ENCODE measurements around the gene CABCOCO1. TPM values are rescaled to one million over a fixed set of nuclear protein-coding genes. Genes with fewer than 3 reads are reported as not detected.

CABCOCO1 gene, protein sequence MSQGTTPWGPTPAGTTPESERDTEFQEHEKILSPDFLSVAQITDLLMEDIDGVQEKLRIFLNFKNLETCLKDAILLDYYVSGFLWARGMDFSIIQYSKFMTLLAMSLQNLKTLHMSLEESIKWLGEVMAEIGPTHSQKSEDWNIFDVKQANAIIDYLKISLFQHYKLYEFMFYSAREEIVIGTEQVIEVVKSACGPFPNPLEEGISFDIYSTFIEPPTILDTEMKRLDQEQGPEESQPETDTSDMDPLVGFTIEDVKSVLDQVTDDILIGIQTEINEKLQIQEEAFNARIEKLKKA
- not detected for total RNA-seq
- long read RNA-seq: 0 reads

GRCh38 chr10:61662794-61663259, at the start of gene CABCOCO1:
TSS of gene CABCOCO1 (plus strand) at chr10:61662929. CDS start at chr10:61662973, 44 bp downstream.
- DNase-seq (ENCODE audit: missing footprints) (peak; percentile 69), ATAC-seq (peak; percentile 84)
- intact Hi-C loops (cut with DNase I): loop anchor here (10.0 kb wide), 1 partner anchor 172 kb away; no protein-coding TSS in a partner anchor

DNA sequence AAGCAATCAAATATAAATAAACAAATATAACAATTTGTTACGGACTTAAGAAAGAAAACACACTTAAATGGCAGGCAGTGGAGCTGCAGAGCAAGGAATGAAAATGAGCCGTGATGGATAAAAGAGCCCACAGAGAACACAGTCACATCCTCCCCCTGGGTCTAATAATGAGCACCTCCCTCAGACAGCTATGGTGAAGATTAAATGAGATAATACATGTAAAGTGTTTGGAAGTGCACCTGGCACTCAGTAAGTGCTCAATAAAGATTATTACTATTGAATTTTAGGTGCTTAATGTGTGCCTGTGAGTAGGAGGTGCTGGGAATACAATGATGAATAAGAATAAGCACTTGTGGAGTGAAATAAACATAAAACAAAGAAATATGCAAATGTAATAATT, 49.1 kb upstream of the CABCOCO1 start:
- DNase-seq (ENCODE audit: missing footprints): no peak
- intact Hi-C loops (cut with DNase I): no loop called here

DNA sequence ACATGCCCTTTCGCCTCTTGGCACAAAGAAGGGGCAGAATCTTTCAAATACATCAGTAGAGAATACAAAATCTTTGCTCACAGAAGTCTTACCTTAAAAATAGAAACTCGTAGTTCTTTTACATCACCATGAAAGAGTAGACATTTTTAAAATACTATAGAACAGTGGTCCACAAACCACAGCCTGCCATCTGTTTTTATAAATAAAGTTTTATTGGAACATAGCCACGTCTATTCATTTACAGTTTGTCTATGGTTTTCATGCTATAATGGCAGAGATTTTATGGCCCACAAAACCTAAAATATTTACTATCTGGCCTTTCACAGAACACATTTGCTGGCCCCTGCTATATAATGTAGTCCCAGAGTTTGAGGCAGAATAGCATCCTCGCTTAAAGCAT, 46.1 kb upstream of the CABCOCO1 start:
- DNase-seq (ENCODE audit: missing footprints) (no peak), ATAC-seq (no peak)
- intact Hi-C loops (cut with DNase I): no loop called here

More for the DNA sequence above, 49.1 kb upstream of the CABCOCO1 start:
- ATAC-seq: no peak

DNA sequence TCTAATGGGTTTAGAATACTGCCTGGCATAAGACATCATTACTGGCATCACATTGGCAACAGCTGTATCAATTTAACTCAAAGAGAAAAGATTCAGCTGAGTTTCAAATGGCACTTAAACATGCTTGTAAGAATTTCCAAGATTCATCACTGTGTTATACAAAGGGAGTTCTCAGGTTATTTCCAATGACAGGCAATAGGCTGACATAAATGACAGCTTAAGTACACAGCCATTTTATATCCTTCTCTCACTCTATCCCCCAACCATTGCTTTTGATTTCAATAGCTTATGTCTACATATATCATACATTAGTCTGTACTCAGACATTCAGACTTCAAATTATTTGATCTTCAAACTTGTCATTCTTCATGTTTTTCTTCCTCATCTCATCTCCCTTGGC, 45.5 kb upstream of the CABCOCO1 start:
- ATAC-seq: no peak
- DNase-seq (ENCODE audit: missing footprints): no peak
- intact Hi-C loops (cut with DNase I): no loop called here

DNA sequence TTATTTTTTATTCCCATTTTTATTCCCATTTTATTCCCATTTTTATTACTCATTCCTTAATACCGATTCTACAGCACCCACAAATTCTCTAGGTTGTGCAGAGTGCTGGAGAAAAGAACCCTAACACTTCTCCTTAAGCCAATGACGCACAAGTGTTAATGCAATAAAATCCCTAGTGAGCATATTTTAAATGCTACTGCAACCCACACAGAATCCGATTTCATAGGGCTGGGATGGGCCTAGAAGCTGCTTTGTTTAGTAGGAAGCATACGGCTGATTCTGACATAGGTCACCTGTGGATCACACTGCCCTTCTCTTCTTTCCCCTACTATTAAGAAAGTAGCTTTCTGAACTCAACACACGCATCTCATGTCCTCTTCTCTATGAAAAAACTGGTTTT, 45.1 kb upstream of the CABCOCO1 start:
- ATAC-seq: no peak
- intact Hi-C loops (cut with DNase I): no loop called here
- DNase-seq (ENCODE audit: missing footprints): no peak

DNA sequence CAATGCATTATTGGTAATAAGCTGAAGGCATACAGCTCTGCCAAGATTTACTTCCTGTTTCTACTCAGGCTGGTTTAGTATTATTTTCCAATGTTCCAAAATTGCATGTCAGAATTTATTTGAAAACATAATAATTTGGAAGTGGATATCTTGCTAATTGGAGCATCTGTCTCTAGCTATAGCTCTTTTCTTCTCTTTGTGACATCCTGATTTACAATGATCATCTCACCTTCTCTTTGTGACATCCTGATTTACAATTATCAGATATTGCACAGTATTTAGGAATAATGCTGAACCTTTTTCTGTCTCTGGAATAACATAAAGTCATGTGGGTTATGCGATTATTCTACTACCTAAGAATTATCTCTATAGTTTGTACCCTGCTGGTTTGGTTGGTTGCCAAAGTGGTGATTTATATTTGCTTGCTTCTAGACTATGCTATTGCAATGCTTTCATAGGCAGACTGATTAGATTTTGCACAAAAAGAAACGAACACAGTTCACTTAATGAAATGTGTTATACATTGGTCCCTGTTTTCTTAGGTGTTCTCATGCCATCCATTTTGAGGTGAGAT, 44.3 kb upstream of the CABCOCO1 start:
- DNase-seq (ENCODE audit: missing footprints) (no peak), ATAC-seq (no peak)
- intact Hi-C loops (cut with DNase I): no loop called here

- DNase-seq (ENCODE audit: missing footprints) (no peak), ATAC-seq (no peak)
- intact Hi-C loops (cut with DNase I): no loop called here
Observed at GRCh38 chr10:61620506-61620905, 42.2 kb upstream of the CABCOCO1 start.

- ATAC-seq (no peak), DNase-seq (ENCODE audit: missing footprints) (no peak)
- intact Hi-C loops (cut with DNase I): no loop called here
Observed at GRCh38 chr10:61621605-61622051, 41.1 kb upstream of the CABCOCO1 start.

DNA sequence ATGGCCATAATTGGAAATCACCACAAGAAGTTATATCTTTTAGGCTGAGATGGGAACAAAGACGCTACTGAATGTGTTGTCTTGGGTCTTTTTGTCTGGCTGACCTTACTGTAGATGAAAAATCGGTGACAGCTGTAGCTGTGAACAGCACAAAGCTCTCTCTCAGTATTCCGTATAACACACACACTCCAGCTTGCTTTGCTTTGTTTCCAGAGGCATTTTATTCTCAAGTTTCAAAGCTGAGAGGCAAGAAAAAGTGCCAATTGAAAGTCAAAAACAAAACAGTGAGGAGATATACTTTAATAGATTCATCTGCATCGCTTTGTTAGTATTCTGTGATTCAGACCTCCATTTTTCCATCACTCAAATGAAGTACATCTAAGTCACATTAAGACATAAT, 39.6 kb upstream of the CABCOCO1 start:
- intact Hi-C loops (cut with DNase I): no loop called here
- no peak for ATAC-seq
- DNase-seq (ENCODE audit: missing footprints): no peak

- intact Hi-C loops (cut with DNase I): no loop called here
- no peak for ATAC-seq
- no peak for DNase-seq (ENCODE audit: missing footprints)
Observed at GRCh38 chr10:61626209-61626608, 36.5 kb upstream of the CABCOCO1 start.

DNA sequence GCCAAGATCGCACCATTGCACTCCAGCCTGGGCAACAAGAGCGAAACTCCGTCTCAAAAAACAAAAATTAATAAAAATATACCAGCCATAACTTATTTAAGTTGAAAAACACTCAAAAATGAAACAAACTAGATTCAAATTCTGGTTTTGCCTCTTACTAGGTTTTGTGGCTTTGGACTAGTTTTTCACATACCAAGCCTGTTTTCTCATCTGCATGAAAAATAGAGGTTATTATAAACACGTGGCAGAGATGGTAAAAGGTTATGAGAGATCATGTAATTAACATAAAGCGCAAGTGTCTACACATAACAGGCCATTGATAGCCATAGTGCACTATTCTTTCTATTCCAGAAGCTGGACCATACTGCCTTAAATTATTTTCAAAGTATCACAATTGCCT, 35.5 kb upstream of the CABCOCO1 start:
- no peak for DNase-seq (ENCODE audit: missing footprints)
- intact Hi-C loops (cut with DNase I): no loop called here
- no peak for ATAC-seq

- DNase-seq (ENCODE audit: missing footprints) (no peak), ATAC-seq (no peak)
- intact Hi-C loops (cut with DNase I): no loop called here
Observed at GRCh38 chr10:61628151-61628874, 34.4 kb upstream of the CABCOCO1 start.

- intact Hi-C loops (cut with DNase I): no loop called here
- no peak for DNase-seq (ENCODE audit: missing footprints)
- ATAC-seq: no peak
Observed at GRCh38 chr10:61628875-61629513, 33.7 kb upstream of the CABCOCO1 start.

DNA sequence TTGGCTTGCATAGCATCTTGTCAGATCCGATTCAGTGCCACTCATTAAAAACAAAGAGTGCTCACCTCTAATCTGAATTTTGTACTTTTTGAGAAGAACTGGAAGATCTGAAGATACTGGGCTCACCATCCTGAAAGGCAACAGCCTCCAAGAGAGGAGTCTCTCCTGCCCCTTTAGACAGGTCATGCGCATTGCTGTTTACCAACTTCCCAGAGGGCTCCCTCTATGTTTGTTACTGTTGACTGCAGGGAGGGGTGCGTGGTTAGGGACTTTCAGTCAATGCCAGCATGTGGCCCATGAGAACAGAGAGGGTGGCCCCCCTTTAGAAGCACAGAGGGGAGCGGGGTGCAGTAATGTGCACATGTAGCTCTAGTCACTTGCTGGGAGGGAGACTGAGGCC, 33.2 kb upstream of the CABCOCO1 start:
- ATAC-seq (no peak), DNase-seq (ENCODE audit: missing footprints) (no peak)
- intact Hi-C loops (cut with DNase I): no loop called here

DNA sequence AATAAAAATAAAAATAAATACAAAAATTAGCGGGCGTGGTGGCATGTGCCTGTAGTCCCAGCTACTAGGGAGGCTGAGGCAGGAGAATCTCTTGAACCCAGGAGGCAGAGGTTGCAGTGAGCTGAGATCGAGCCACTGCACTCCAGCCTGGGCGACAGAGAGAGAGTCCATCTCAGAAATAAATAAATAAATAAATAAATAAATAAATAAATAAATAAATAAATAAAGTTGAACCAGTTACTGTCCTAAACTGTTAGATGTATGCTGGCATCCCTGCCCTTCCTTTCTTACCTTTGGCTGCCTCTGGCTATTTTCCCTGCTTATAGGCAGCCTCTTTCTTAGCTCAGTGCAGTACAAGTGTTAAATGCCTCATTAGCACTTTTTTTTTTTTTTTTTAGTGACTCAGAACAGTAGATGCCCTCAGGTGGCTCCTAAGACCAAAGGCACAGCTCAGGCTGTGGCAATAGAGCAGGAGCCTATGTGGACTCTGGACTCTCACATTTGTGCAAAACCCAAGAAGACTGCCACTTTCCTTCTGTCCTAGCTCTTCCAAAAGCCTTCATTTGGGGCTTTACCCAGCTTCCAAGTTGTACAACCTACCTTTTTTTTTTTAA, 30.6 kb upstream of the CABCOCO1 start:
- no peak for DNase-seq (ENCODE audit: missing footprints)
- no peak for ATAC-seq
- intact Hi-C loops (cut with DNase I): no loop called here

DNA sequence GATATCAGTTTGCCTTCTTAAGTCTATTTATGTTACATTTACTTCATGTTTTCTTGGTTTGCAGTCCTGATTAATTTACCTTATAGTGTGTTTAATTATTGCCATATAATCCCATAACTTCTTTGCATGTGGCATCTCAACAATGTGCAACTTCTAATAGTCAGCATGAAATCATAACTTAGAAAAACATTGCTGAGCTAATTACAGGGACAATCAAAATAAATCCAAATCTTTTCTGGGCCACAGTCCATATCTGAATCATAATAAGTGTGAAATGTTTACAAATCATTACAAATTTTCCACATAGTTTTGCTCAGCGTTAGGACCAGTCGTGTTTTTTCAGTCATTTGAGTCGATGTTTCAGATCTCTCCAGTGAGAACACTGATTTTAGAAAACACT, 29.1 kb upstream of the CABCOCO1 start:
- no peak for DNase-seq (ENCODE audit: missing footprints)
- intact Hi-C loops (cut with DNase I): no loop called here
- ATAC-seq: no peak

DNA sequence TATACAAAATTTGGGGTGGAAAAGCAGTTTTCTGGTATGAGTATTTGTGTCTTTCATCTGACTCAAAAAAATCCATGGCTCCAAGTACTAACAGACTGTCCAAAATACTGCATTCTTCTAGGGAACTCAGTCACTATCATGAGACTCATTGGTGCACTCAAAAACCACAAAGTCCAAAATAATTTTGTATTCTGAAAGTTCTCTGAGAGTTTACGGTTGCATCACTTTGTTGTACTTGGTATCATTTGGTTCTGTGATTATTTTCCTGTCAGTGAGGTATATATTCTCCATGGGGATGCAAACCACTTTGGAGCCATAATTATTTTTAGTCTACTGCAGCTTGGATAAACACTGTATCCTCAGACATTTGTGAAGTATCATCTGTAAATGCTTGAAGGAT, 28.0 kb upstream of the CABCOCO1 start:
- intact Hi-C loops (cut with DNase I): no loop called here
- DNase-seq (ENCODE audit: missing footprints) (no peak), ATAC-seq (no peak)

GRCh38 chr10:61635471-61635870, 27.3 kb upstream of the CABCOCO1 start:
- DNase-seq (ENCODE audit: missing footprints): no peak
- intact Hi-C loops (cut with DNase I): no loop called here
- ATAC-seq: no peak

DNA sequence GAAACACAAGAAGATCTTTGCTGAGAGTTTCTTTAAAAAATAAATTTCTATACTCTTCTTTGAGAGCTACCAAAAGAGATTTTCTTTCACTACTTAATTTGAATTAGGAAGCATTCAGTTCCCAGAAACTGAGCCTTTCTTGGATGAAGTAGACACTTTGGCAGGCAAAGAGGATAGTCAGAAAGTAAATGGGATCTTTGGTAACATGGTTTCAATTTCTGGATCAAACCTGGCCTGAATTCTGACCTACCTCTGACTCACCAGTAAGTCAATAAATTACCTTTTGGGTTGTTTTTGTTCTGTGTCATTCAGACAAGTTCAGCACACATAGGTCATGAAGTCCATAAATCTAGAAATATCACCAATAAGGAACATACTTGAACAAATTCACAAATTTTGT, 26.8 kb upstream of the CABCOCO1 start:
- intact Hi-C loops (cut with DNase I): no loop called here
- no peak for ATAC-seq

More for the DNA sequence above, 26.8 kb upstream of the CABCOCO1 start:
- no peak for DNase-seq (ENCODE audit: missing footprints)

Measured in Right ventricle myocardium inferior (tissue), 1 donor.